ENCODE measurements around the gene ACOXL.
A peak's percentile ranks its signal among the peaks of the same experiment; 100 is the strongest.
"Not testable (repeated sequence)": the region's sequence is repeated elsewhere in the genome, so short reads cannot be mapped to it uniquely, and the experiment has no call there.

ACOXL gene

DNA sequence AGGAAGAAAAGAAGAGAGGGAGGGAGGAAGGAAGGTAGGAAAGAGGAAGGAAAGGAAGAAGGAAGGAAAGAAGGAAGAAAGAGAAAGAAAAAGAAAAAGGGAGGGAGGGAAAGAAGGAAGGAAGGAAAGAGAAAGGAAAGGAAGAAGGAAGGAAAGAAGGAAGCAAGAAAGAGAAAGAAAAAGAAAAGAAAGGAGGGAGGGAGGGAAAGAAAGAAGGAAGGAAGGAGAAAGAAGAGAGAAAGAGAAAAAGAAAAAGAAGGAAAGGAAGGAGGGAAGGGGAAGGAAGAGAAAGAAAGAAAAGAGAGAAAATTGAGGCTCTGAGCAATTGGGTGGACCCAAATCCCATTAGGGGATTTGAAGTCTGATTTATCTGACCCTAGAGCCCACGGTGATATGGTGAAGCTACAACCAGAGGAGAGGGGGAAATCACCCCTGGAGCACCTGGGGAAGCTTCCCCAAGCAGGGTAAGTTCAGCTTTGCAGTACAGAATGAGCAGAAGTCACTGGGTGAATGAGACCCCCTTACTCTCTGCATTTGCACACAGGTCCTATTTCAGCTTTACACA lies 210.8 kb downstream of the ACOXL start:
- DNase-seq = no peak

GRCh38 chr2:110946902-110947301 lies 214.5 kb downstream of the ACOXL start:
- DNase-seq = peak; percentile 27

GRCh38 chr2:110948027-110948674 lies 215.8 kb downstream of the ACOXL start:
- DNase-seq = no peak

- DNase-seq = no peak
Measured at GRCh38 chr2:110950281-110950680, 217.9 kb downstream of the ACOXL start.

- DNase-seq = no peak
Measured at GRCh38 chr2:110955045-110955444, 222.7 kb downstream of the ACOXL start.

GRCh38 chr2:110955556-110955955 lies 223.2 kb downstream of the ACOXL start:
- DNase-seq = no peak

DNA sequence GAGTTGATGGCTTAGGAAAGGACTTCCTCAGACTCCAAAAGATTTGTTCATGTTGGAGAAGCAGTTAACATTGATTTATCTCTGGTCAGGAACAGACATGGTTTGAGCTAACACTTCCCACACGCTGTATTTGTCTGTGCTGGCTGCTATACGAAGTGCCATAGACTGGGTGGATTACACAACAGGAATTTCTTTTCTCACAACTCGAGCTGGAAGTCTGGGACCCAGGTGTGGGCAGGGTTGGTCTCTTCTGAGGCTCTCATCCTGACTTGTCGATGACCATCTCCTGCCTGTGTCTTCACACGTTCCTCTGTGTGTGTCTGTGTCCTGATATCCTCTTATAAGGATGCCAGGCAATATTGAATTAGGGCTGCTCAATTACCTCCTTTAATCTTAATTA lies 224.9 kb downstream of the ACOXL start:
- no peak for DNase-seq

DNA sequence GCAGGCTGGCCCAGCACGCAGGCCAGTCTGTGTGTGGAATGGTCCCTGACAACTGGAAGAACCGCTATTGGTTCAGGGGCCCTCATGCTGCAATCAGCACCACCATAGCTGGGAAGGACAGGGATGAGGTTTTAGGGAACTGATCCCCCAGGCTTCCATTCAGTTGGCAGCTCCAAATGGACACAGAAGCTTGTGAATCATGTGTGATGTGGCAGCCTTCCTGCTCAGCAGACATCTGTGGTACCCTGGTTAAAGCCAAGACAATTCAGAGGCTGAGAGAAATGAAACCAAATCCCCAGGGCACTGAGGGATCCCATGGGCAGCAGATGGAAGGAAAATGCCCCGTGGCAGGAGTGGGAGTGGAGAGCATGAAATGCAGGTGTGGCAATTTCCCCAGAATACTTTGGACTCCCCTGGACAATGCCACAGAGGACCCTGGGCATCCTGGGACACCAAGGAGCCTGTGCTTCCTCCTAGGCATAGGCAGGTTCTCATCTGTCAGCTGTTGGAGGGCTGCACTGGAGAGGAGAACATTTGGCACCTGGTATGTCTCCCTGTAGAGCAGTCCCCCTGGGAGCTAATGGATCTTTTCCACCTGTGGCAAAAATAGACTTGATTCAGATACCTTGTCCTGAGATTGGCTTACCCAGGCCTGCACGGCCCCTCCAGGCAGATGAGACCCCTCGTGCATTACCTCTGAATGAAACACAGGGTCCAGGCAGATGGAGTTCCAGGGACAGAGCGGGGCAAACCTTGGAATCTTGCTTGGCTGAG lies 226.2 kb downstream of the ACOXL start:
- DNase-seq = no peak

GRCh38 chr2:110959198-110959597 lies 226.8 kb downstream of the ACOXL start:
- no peak for DNase-seq

- no peak for DNase-seq
Measured at GRCh38 chr2:110960281-110960680, 227.9 kb downstream of the ACOXL start.

DNA sequence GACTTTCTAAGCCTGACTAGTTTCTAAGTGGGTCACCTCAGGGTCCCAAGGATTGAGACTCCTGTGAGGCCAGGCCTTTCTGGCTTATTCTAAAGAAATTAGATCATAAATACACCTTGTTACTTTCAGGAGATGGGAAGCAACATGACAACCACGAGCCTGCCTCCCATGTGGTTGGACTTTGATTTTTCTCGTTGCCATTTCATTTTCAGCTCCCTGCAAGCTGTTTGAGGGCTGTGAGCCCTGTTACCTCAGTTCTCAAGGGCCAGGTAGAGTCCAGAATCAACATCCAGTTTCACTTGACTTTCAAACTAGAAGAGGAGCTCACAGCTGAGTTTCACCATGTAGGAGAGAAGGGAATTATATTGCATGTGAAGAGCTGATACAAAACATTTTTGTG lies 228.6 kb downstream of the ACOXL start:
- no peak for DNase-seq

- not testable (repeated sequence) for DNase-seq
Measured at GRCh38 chr2:110961643-110962042, 229.3 kb downstream of the ACOXL start.

DNA sequence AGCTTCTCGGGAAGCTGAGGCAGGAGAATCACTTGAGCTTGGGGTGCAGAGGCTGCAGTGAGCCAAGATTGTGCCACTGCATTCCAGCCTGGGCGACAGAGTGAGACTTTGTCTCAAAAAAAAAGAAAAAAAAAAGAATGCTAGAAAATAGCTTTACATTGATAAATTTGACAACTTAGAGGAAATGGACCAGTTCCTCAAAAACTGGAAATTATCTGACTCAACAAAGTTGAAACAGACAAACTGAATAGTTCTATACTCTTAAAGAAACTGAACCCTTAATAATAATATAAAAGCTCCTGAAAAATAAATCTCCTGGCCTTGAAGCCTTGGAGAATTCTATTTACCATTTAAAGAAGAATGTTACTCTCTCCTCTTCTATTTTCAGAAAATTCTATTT lies 237.3 kb downstream of the ACOXL start:
- no peak for DNase-seq

DNA sequence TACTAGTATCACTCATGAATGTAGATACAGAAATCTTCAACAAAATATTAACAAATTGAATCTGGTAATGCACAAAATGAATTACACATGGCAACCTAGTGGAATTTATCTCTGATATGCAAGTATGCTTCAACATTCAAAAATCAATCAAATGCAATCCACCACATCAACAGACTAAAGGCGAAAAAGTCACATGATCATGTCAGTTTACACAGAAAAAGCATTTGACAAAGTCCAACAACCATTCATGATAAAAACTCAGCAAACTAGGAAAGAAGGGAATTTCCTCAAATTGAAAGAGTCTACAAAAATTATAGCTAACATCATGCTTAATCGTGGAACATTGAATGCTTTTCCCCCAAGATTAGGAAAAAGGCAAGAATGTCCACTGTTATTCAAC lies 237.8 kb downstream of the ACOXL start:
- no peak for DNase-seq

DNA sequence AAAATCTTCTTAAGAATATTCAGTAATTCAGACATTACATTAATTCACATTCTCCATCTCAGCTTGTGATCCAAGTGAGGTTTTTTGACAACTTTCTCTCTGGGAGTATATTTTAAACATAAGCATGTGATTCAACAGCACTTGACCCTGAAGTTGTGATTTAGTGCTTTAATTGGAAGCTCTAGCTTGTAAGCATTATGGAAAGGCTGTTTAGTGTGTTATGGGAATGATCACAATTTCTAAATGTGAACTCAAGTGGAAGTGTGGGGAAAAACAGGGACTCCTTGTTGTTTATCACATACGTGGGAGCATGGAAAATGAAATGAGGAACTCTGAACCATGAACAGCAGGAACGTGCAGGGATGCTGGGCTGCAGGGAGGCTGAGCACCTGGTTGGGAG lies 239.4 kb downstream of the ACOXL start:
- no peak for DNase-seq

GRCh38 chr2:110973262-110973661 lies 240.9 kb downstream of the ACOXL start:
- no peak for DNase-seq

- no peak for DNase-seq
Measured at GRCh38 chr2:110977403-110977802, 245.0 kb downstream of the ACOXL start.

- no peak for DNase-seq
Measured at GRCh38 chr2:110978148-110978547, 245.8 kb downstream of the ACOXL start.

GRCh38 chr2:110978756-110979470 lies 246.5 kb downstream of the ACOXL start:
- no peak for DNase-seq

DNA sequence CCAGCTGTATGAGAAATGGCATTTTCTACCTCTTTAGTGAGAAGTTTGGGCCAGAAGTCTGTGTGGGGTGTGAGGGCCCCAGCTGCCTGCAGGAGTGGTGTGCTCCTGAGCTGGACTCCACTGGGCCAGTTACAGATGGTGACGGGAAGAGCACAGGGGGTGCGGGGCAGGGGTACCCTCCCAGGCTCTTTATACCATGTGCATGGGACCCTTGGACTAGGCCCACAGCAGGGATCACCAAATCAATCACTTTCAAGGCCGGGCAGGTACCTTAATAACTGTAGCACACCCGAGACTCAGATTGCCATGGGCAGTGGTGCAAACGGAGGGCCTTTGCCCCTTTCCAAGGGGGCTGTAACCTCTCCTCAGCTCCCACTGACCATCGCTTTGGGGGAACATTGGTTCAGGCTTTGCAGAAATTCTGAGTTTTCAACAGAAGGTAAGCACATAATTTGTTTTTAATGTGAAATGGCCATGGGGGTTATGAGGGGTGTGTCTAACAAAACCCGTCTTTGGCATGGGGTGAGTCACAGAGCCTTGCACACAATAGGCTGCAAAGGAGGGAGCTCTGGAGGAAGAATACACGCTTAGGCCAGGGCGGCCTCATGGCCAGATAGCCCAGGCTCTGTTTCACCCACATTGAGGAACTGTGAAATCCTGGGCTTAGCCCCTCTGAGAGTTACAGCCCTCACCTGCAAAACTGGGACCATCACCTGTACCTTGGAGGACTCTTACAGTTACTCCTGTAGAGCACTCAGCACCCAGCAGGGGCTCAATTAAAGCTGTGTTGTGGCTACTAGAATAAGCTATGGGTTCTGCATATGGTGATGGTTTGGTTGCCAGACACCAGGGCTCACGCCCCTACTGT lies 247.3 kb downstream of the ACOXL start:
- no peak for DNase-seq

- no peak for DNase-seq
Measured at GRCh38 chr2:110980339-110981062, 248.1 kb downstream of the ACOXL start.

DNA sequence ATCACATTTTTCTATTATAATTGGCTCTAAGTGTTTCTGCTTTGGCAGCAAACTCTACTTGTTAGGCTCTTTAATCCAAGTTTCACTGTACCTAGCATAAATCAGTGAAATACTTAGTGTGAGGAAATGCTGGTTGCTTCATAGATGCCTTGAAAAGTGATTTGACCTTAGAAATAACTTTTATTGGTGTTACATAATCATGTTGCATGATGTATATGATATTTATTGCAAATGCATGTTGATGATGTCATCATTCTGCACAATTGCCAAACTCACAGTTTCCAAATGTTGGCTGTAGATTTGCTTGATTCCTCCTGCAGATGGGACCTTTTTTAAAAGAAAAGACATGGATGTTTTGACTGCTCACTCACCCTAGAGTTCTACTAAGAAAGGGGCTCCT lies 250.8 kb downstream of the ACOXL start:
- no peak for DNase-seq
